HG03575 (cell line): Measurements from ENCODE around the gene TOR1A.
"Not testable (repeated sequence)": the region's sequence is repeated elsewhere in the genome, so short reads cannot be mapped to it uniquely, and the experiment has no call there.

ENCODE experiments used
- ATAC-seq: cut with Tn5 transposase; IDR thresholded peaks from one replicate; pipeline ENCODE4 v1.9.1; 2021; ENCODE audit not compliant: unreplicated experiment, insufficient number of reproducible peaks, low FRiP score; ENCODE audit errors: extremely low read depth

Gene TOR1A

GRCh38 chr9:129796029-129796428, 27.9 kb downstream of the TOR1A start:
- not testable (repeated sequence) for ATAC-seq

GRCh38 chr9:129794549-129794948, 29.4 kb downstream of the TOR1A start:
- no peak for ATAC-seq

- no peak for ATAC-seq
These were observed 37.5 kb downstream of the TOR1A start for GRCh38 chr9:129786481-129786880.

GRCh38 chr9:129785866-129786265, 38.1 kb downstream of the TOR1A start:
- no peak for ATAC-seq

GRCh38 chr9:129784970-129785369, 39.0 kb downstream of the TOR1A start:
- not testable (repeated sequence) for ATAC-seq

GRCh38 chr9:129783516-129784361, 40.2 kb downstream of the TOR1A start:
- ATAC-seq: no peak

GRCh38 chr9:129781981-129782380, 42.0 kb downstream of the TOR1A start:
- no peak for ATAC-seq

GRCh38 chr9:129781131-129781530, 42.8 kb downstream of the TOR1A start:
- ATAC-seq: no peak

GRCh38 chr9:129779560-129780190, 44.3 kb downstream of the TOR1A start:
- ATAC-seq: no peak

GRCh38 chr9:129778469-129778868, 45.5 kb downstream of the TOR1A start:
- no peak for ATAC-seq

GRCh38 chr9:129777769-129778130, 46.2 kb downstream of the TOR1A start:
- no peak for ATAC-seq

GRCh38 chr9:129776938-129777768, 46.8 kb downstream of the TOR1A start:
- no peak for ATAC-seq

- no peak for ATAC-seq
These were observed 47.4 kb downstream of the TOR1A start for GRCh38 chr9:129776566-129776937.

GRCh38 chr9:129776096-129776495, 47.8 kb downstream of the TOR1A start:
- ATAC-seq: not testable (repeated sequence)

GRCh38 chr9:129775448-129775798, 48.5 kb downstream of the TOR1A start:
- no peak for ATAC-seq

GRCh38 chr9:129774791-129775447, 49.0 kb downstream of the TOR1A start:
- ATAC-seq: no peak

GRCh38 chr9:129773262-129774048, 50.5 kb downstream of the TOR1A start:
- no peak for ATAC-seq

GRCh38 chr9:129770741-129771140, 53.2 kb downstream of the TOR1A start:
- ATAC-seq: no peak

- ATAC-seq: no peak
These were observed 54.3 kb downstream of the TOR1A start for GRCh38 chr9:129769669-129770068.
